ENCODE results near the gene RSRC1.

DNA sequence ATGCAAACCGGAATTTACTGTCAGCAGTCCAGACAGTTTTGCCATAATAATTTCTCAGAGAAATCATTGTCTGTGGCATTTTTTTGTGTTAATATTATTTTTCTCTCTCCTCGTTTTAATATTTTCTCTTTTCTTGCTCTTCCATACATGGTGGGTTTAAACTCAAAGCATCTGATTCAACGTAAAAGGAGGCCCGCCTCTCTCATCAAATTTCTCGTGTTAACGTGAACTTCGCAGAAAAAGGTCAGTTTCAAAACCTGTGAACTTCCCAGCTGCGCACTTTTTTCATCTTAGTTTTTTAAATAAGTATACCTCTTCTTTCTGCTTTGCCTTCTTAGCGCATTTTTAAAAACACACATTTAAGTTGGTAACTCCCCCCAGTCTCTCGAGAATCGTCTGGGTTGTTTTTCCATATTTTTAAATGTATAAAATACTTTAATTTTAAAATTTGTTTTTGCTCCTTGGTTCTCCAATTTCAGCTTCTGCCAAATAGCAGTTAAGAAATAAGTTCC is 12.8 kb upstream of the RSRC1 start:
- TF ChIP-seq, protein P1, sequence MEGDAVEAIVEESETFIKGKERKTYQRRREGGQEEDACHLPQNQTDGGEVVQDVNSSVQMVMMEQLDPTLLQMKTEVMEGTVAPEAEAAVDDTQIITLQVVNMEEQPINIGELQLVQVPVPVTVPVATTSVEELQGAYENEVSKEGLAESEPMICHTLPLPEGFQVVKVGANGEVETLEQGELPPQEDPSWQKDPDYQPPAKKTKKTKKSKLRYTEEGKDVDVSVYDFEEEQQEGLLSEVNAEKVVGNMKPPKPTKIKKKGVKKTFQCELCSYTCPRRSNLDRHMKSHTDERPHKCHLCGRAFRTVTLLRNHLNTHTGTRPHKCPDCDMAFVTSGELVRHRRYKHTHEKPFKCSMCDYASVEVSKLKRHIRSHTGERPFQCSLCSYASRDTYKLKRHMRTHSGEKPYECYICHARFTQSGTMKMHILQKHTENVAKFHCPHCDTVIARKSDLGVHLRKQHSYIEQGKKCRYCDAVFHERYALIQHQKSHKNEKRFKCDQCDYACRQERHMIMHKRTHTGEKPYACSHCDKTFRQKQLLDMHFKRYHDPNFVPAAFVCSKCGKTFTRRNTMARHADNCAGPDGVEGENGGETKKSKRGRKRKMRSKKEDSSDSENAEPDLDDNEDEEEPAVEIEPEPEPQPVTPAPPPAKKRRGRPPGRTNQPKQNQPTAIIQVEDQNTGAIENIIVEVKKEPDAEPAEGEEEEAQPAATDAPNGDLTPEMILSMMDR (IDR thresholded peaks at IDR 0.05) = no peak
- TF ChIP-seq POLR2A (IDR thresholded peaks at IDR 0.05) = no peak
